Mesendoderm (in vitro differentiated cells): ENCODE measurements around the gene FOXN4.

Experiments used
- DNase-seq: peaks from one replicate; pipeline ENCODE4 v3.0.0; 2013
- H2AK5ac ChIP-seq: 2 replicates; pipeline ENCODE4 v1.6.1; 2013; ENCODE audit warnings: low read length, inconsistent platforms
- H2BK120ac ChIP-seq: 2 replicates; pipeline ENCODE4 v1.6.1; 2013; ENCODE audit warnings: low read depth, mild to moderate bottlenecking, low read length, moderate library complexity, mixed read lengths
- H2BK15ac ChIP-seq: replicated peaks from 2 replicates; pipeline ENCODE4 v1.6.1; 2013; ENCODE audit warnings: low read depth, mild to moderate bottlenecking, moderate library complexity
- H2BK5ac ChIP-seq: 2 replicates; pipeline ENCODE4 v1.6.1; 2013; ENCODE audit warnings: low read length, inconsistent platforms
- H3K18ac ChIP-seq: 2 replicates; pipeline ENCODE4 v1.6.1; 2013; ENCODE audit warnings: mild to moderate bottlenecking, low read length, mixed read lengths
- H3K23ac ChIP-seq: one replicate; pipeline ENCODE4 v1.6.1; 2013; ENCODE audit warnings: low read length
- H3K27ac ChIP-seq: 2 replicates; pipeline ENCODE4 v1.5.1; 2013; ENCODE audit warnings: low read depth, mild to moderate bottlenecking, inconsistent platforms, low read length, moderate library complexity
- H3K27me3 ChIP-seq: 2 replicates; pipeline ENCODE4 v1.6.1; 2013; ENCODE audit warnings: low read length, control low read depth, mild to moderate bottlenecking, inconsistent platforms; ENCODE audit not compliant: insufficient read depth, poor library complexity
- H3K36me3 ChIP-seq: 2 replicates; pipeline ENCODE4 v1.6.1; 2013; ENCODE audit warnings: low read length, inconsistent platforms; ENCODE audit not compliant: control insufficient read depth, insufficient read depth
- H3K4ac ChIP-seq: one replicate; pipeline ENCODE4 v1.6.1; 2013; ENCODE audit warnings: low read depth, mild to moderate bottlenecking, low read length, moderate library complexity
- H3K4me1 ChIP-seq: 2 replicates; pipeline ENCODE4 v1.6.1; 2013; ENCODE audit warnings: low read depth, low read length, inconsistent platforms; ENCODE audit not compliant: control insufficient read depth
- H3K4me2 ChIP-seq: 2 replicates; pipeline ENCODE4 v1.6.1; 2013; ENCODE audit warnings: low read length
- H3K4me3 ChIP-seq: 2 replicates; pipeline ENCODE4 v1.5.1; 2013; ENCODE audit warnings: mild to moderate bottlenecking, low read length
- H3K56ac ChIP-seq: one replicate; pipeline ENCODE4 v1.6.1; 2013; ENCODE audit warnings: low read length
- H3K79me1 ChIP-seq: 2 replicates; pipeline ENCODE4 v1.6.1; 2013; ENCODE audit warnings: low read length, inconsistent platforms
- H3K79me2 ChIP-seq: 2 replicates; pipeline ENCODE4 v1.6.1; 2013; ENCODE audit warnings: mild to moderate bottlenecking, low read length; ENCODE audit not compliant: control insufficient read depth, insufficient read depth
- H3K9ac ChIP-seq: 2 replicates; pipeline ENCODE4 v1.6.1; 2013; ENCODE audit warnings: low read length, inconsistent platforms
- H4K5ac ChIP-seq: one replicate; pipeline ENCODE4 v1.6.1; 2013; ENCODE audit warnings: low read length
- H4K8ac ChIP-seq: one replicate; pipeline ENCODE4 v1.6.1; 2013; ENCODE audit warnings: low read depth, mild to moderate bottlenecking, control low read depth, low read length, moderate library complexity
- WGBS: extraction: QIAGEN DNeasy Blood & Tissue Kit; methylation state at CpG from one replicate; pipeline ENCODE4 v1.1.7; 2013; ENCODE audit warnings: low lambda C conversion rate, missing lambda C conversion rate; ENCODE audit not compliant: insufficient coverage; ENCODE audit errors: extremely low coverage; 5-methylcytosine and 5-hydroxymethylcytosine counted together

FOXN4 gene

DNA sequence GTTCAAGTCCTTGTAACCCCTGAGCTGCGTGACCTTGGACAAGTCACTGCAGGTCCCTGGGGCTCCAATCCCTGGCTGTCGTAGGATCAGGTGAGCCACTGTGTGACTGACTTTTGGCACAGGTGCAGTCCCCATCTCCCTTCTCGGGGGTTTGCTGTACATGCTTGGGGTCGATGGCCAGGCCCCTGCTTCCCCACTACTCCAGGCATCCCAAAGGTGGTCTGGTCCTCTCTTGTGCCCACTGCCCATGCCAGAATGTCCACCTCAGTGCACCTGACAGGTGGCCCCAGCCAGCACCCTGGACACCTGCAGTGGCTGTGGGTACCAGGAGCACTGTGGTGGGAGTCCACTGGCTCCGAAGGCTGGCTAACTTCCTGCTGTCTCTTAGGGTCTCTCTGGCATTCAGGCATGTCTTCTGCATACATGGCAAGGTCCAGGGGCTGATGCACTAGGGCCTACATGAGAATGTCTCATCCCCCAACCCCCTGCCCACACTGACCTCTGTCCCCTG, 14.7 kb downstream of the FOXN4 start:
- Histone ChIP-seq H2AK5ac (no peak overlapping the region), H3K4me2 (no peak overlapping the region), H3K18ac (no peak overlapping the region), H4K5ac (no peak overlapping the region), H3K9ac (no peak overlapping the region), H3K27ac (no peak overlapping the region), H2BK15ac (no peak overlapping the region), H3K27me3 (no peaks in the 10 kb centered on the region), H3K23ac (no peak overlapping the region), H4K8ac (no peak overlapping the region), H3K79me2 (no peaks in the 10 kb centered on the region), H3K4ac (no peak overlapping the region), H2BK5ac (no peak overlapping the region), H2BK120ac (no peak overlapping the region), H3K36me3 (no peaks in the 10 kb centered on the region), H3K56ac (no peak overlapping the region), H3K79me1 (no peaks in the 10 kb centered on the region), H3K4me1 (peaks cover 2% of the 10 kb centered on the region), H3K4me3 (no peak overlapping the region)
- no peak for DNase-seq
- no CpG with 5 or more reads among the region's 5 CpGs for WGBS

DNA sequence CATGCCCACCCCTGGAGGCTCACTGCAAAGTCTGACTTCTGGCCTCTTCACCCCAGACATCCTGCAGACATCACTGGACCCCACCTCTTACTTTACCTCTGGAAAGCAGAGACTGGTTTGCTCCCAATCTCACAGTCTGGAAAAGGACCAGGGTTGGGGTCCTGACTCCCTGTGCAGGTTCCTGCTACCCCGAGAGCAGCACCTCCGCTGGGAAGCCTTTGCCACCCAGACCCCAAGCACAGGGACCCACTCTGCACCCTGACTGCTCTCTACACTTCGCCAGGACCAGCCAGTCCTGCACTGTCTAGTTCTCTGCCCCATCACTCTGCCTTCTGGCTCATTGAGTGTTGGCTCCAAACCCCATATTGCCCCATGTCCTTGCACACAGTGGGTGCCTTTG, 16.0 kb downstream of the FOXN4 start:
- H3K4me3 ChIP-seq = no peak overlapping the region
- H4K5ac ChIP-seq = no peak overlapping the region
- no peak overlapping the region for H2BK5ac ChIP-seq
- H3K4me2 ChIP-seq = no peak overlapping the region
- no peak overlapping the region for H3K4ac ChIP-seq
- H3K27me3 ChIP-seq = no peaks in the 10 kb centered on the region
- no peak overlapping the region for H3K27ac ChIP-seq
- H3K18ac ChIP-seq = no peak overlapping the region
- WGBS = no CpG with 5 or more reads among the region's 3 CpGs
- H4K8ac ChIP-seq = no peak overlapping the region
- DNase-seq = no peak
- H3K79me1 ChIP-seq = no peaks in the 10 kb centered on the region
- no peak overlapping the region for H2AK5ac ChIP-seq
- no peak overlapping the region for H2BK15ac ChIP-seq
- H3K4me1 ChIP-seq = peaks cover 2% of the 10 kb centered on the region
- H3K79me2 ChIP-seq = no peaks in the 10 kb centered on the region
- H2BK120ac ChIP-seq = no peak overlapping the region
- H3K9ac ChIP-seq = no peak overlapping the region
- H3K23ac ChIP-seq = no peak overlapping the region
- no peaks in the 10 kb centered on the region for H3K36me3 ChIP-seq
- H3K56ac ChIP-seq = no peak overlapping the region

DNA sequence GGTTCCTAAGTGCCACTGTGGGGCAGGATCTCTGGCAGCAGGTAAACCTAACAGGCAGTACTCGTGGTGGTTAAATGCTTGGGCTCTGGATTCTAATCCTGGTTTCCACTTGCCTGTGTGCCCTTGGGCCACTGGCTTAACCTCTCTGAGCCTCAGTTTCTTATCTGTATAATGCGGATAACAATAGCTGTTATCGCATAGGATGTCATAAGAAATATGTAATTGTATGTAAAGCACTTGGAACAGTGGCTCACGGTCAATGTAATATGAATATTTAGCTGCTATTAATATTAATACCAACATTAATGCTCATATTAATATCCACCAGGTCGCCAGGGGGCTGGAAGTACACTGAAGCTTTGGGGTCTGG, 16.8 kb downstream of the FOXN4 start:
- H3K9ac ChIP-seq = no peak overlapping the region
- no peak overlapping the region for H3K23ac ChIP-seq
- no peak overlapping the region for H3K18ac ChIP-seq
- no peak overlapping the region for H3K27ac ChIP-seq
- H3K36me3 ChIP-seq = no peaks in the 10 kb centered on the region
- H3K4ac ChIP-seq = no peak overlapping the region
- peaks cover 2% of the 10 kb centered on the region for H3K4me1 ChIP-seq
- H4K8ac ChIP-seq = no peak overlapping the region
- H3K56ac ChIP-seq = peak overlapping the region; percentile 85
- no peak overlapping the region for H2BK120ac ChIP-seq
- no peak overlapping the region for H3K4me3 ChIP-seq
- H3K79me2 ChIP-seq = no peaks in the 10 kb centered on the region
- no peak overlapping the region for H3K4me2 ChIP-seq
- H3K27me3 ChIP-seq = no peaks in the 10 kb centered on the region
- no peaks in the 10 kb centered on the region for H3K79me1 ChIP-seq
- no peak for DNase-seq
- no peak overlapping the region for H2BK5ac ChIP-seq
- WGBS = no CpG with 5 or more reads among the region's 5 CpGs
- no peak overlapping the region for H2BK15ac ChIP-seq
- H4K5ac ChIP-seq = no peak overlapping the region
- H2AK5ac ChIP-seq = no peak overlapping the region

DNA sequence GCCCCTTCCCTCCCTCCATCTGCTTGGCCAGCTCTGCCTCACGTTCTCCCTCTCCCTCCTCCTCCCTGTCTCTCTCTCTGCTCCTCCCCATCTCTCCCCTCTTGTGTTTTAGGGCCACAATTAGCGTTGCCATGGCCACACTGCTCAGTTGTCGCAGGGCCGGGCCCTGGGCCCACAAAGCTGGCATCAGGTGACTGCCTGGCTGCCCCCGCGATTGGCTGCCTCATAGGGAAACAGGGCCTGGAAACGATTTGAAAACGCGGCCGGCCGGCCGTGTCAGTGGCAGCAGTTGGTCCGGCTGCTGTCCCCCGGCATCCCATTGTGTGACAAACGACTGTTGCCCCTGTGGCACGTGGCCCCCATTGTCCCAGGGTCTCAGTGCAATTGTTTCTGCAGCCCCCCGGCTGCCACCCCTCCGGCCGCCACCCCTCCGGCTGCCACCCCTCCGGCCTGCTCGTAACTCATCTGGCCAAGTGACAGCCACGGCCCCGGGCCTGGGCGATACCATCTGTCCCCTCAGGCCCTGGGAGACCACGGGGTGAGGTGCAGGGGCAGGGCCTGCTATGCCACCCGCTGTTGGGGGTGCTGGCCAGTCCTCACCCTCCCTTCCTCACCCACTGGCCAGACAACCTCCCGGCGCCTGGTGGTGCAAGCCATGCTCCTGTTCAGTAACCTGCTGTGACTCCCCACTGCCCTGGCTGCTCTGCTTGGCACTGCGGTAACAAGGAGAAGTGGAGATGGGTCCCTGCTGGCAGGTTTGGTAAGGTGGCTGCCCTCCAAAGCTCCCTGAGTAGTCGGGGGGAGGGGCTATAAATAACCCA, 17.4 kb downstream of the FOXN4 start:
- H4K5ac ChIP-seq = no peak overlapping the region
- H3K23ac ChIP-seq = peak overlapping the region; percentile 24
- no peaks in the 10 kb centered on the region for H3K79me1 ChIP-seq
- no peak overlapping the region for H2BK5ac ChIP-seq
- no peaks in the 10 kb centered on the region for H3K36me3 ChIP-seq
- H3K27me3 ChIP-seq = no peaks in the 10 kb centered on the region
- no peaks in the 10 kb centered on the region for H3K79me2 ChIP-seq
- H3K4ac ChIP-seq = no peak overlapping the region
- H3K27ac ChIP-seq = no peak overlapping the region
- peak overlapping the region; percentile 85 for H3K56ac ChIP-seq
- peak overlapping the region; percentile 52 for H3K4me2 ChIP-seq
- DNase-seq = peak; percentile 96
- H3K9ac ChIP-seq = peak overlapping the region; percentile 5
- no peak overlapping the region for H3K4me3 ChIP-seq
- no peak overlapping the region for H2BK120ac ChIP-seq
- H2AK5ac ChIP-seq = no peak overlapping the region
- H2BK15ac ChIP-seq = no peak overlapping the region
- no peak overlapping the region for H4K8ac ChIP-seq
- no peak overlapping the region for H3K18ac ChIP-seq
- H3K4me1 ChIP-seq = peaks cover 2% of the 10 kb centered on the region
- no CpG with 5 or more reads among the region's 31 CpGs for WGBS

DNA sequence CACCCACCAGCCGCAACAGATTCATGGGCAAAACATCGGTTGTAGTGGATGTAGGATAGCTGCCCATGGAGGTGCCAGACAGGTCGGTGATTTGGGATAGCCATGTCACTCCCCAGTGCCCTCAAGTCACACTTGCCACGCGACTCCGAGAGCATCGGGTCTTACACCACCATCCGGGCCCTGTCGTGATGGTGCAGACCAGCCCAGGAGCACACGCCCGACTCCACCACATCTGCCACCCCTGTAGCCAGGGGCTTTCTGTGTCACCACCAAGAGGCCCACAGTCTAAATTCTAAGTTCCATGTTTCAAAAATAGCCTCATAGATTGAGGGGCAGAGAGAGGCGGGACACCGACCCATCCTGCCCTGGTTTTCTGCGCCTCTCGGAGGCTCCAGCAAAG, 18.0 kb downstream of the FOXN4 start:
- H3K27ac ChIP-seq = no peak overlapping the region
- WGBS = no CpG with 5 or more reads among the region's 15 CpGs

More for the DNA sequence above, 18.0 kb downstream of the FOXN4 start:
- Histone ChIP-seq H3K23ac (no peak overlapping the region), H3K79me2 (no peaks in the 10 kb centered on the region), H3K4me3 (no peak overlapping the region), H3K4me2 (peak overlapping the region; percentile 52), H4K5ac (no peak overlapping the region), H3K4me1 (peaks cover 2% of the 10 kb centered on the region), H2AK5ac (no peak overlapping the region), H3K79me1 (no peaks in the 10 kb centered on the region), H3K36me3 (no peaks in the 10 kb centered on the region), H3K56ac (peak overlapping the region; percentile 79), H2BK5ac (no peak overlapping the region), H2BK120ac (no peak overlapping the region), H3K9ac (peak overlapping the region; percentile 5), H4K8ac (no peak overlapping the region), H3K4ac (no peak overlapping the region), H3K18ac (no peak overlapping the region), H2BK15ac (no peak overlapping the region), H3K27me3 (no peaks in the 10 kb centered on the region)
- DNase-seq = no peak
